Hepatocyte (in vitro differentiated cells): ENCODE measurements around the gene CDC20B. TPM values are rescaled to one million over a fixed set of nuclear protein-coding genes. Genes with fewer than 3 reads are reported as not detected.

Experiments used
- DNase-seq: peaks from one replicate; pipeline ENCODE4 v3.0.0-alpha.2; 2016; ENCODE audit warnings: low spot score
- H2AFZ ChIP-seq: fragments of 200-600 bp; sonication (generic); 2 replicates; pipeline ENCODE4 v1.6.0; 2016; ENCODE audit warnings: antibody characterized with exemption, mild to moderate bottlenecking
- H3K27ac ChIP-seq: fragments of 200-600 bp; sonication (generic); 2 replicates; pipeline ENCODE4 v1.5.1; 2016; ENCODE audit warnings: mild to moderate bottlenecking
- H3K27me3 ChIP-seq: fragments of 200-600 bp; sonication (generic); 2 replicates; pipeline ENCODE4 v1.6.1; 2016
- H3K36me3 ChIP-seq: fragments of 200-600 bp; sonication (generic); replicated peaks from 2 replicates; pipeline ENCODE4 v1.5.1; 2016; ENCODE audit warnings: low read depth; ENCODE audit not compliant: insufficient read depth
- H3K4me1 ChIP-seq: fragments of 200-600 bp; sonication (generic); 2 replicates; pipeline ENCODE4 v1.5.1; 2016; ENCODE audit warnings: mild to moderate bottlenecking, moderate library complexity; ENCODE audit not compliant: insufficient read depth
- H3K4me2 ChIP-seq: fragments of 200-600 bp; sonication (generic); 2 replicates; pipeline ENCODE4 v1.6.0; 2016
- H3K4me3 ChIP-seq: fragments of 200-600 bp; sonication (generic); 2 replicates; pipeline ENCODE4 v1.5.1; 2016; ENCODE audit warnings: mild to moderate bottlenecking
- H3K79me2 ChIP-seq: fragments of 200-600 bp; sonication (generic); 2 replicates; pipeline ENCODE4 v1.6.0; 2017; ENCODE audit warnings: mild to moderate bottlenecking
- H3K9me2 ChIP-seq: fragments of 200-600 bp; sonication (generic); replicated peaks from 2 replicates; pipeline ENCODE4 v1.6.0; 2017; ENCODE audit warnings: mild to moderate bottlenecking; ENCODE audit not compliant: insufficient read depth
- H3K9me3 ChIP-seq: fragments of 200-600 bp; sonication (generic); 2 replicates; pipeline ENCODE4 v1.5.1; 2016; ENCODE audit warnings: low read depth, mild to moderate bottlenecking
- H4K20me1 ChIP-seq: fragments of 200-600 bp; sonication (generic); 2 replicates; pipeline ENCODE4 v1.6.0; 2016; ENCODE audit warnings: mild to moderate bottlenecking; ENCODE audit not compliant: insufficient read depth, poor library complexity, severe bottlenecking
- EZH2 ChIP-seq: fragments of 200-600 bp; sonication (generic); IDR thresholded peaks from 2 replicates; pipeline ENCODE4 v1.6.1; 2016; ENCODE audit warnings: antibody characterized with exemption, mild to moderate bottlenecking, borderline replicate concordance
- EZH2phosphoT487 ChIP-seq: fragments of 200-600 bp; sonication (generic); IDR thresholded peaks from one replicate; pipeline ENCODE4 v1.6.1; 2018; ENCODE audit warnings: antibody characterized with exemption, mild to moderate bottlenecking, low read depth, moderate library complexity; ENCODE audit not compliant: unreplicated experiment, severe bottlenecking
- WGBS: methylation state at CpG from one replicate; pipeline ENCODE4 v1.1.6; 2016; ENCODE audit warnings: low lambda C conversion rate; ENCODE audit errors: missing lambda C conversion rate; 5-methylcytosine and 5-hydroxymethylcytosine counted together
- polyA plus RNA-seq: library from polyadenylated mRNA; unstranded; fragments of >200 nt; fragmentation: Nextera tagmentation; extraction: Ambion mirVana; gene quantifications from 2 replicates; pipeline ENCODE4 v1.2.1, GENCODE V29; 2016
- total RNA-seq: library from RNA; depleted of rRNA; stranded (reverse); fragments of >200 nt; gene quantifications from 2 replicates; pipeline ENCODE4 v1.2.3, GENCODE V29; 2014
- TF ChIP-seq, protein P1 (sequence below): fragments of 200-600 bp; sonication (generic); IDR thresholded peaks from 2 replicates; pipeline ENCODE4 v1.5.1; 2016; ENCODE audit warnings: antibody characterized with exemption, mild to moderate bottlenecking; ENCODE audit not compliant: poor library complexity

CDC20B gene
- total and polyA plus RNA-seq, 2 experiments from 2014 or later = 0.30 TPM; not detected in 1

DNA sequence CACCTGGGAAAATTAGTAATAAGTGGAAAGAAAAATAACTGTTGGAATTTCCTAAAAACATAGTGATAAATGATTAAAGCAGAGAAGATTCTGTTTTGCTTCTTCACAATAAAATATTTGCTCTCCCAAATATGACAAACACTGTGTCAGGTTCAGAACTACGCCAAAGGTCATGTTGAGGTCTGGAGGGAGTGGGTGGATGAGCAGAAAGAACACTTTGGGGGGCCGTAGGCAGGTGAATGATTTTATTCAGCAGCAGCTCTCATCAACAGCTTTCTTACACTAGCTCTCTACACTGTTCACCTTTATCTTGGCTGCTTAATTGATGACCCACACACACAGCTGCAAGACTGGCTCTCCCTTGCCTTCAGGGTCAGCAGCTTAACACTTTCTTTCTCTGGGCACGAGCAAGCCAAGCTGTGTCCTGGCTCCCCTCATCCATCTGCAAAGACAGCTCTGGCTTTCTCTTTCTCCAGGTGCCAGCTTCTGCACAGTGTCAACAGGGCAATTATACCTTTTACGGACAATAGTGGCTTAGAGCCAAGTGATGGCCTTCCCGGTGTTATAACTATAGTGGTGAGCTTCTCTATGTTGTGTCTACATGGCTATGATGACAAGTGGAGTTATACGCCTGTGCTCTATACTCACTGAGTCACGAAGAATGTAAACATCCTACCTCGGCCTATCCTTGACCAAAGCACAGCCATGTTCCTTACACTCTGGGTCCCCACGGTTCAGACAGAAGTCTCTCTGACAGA is 31.9 kb downstream of the CDC20B start:
- Histone ChIP-seq H4K20me1 (no peaks in the 10 kb centered on the region), H3K9me2 (no peaks in the 10 kb centered on the region), H3K4me2 (no peak overlapping the region), H3K27ac (no peak overlapping the region), H3K9me3 (no peaks in the 10 kb centered on the region), H3K27me3 (peaks cover 3% of the 10 kb centered on the region), H3K79me2 (no peaks in the 10 kb centered on the region), H2AFZ (no peak overlapping the region), H3K4me3 (no peak overlapping the region), H3K36me3 (no peaks in the 10 kb centered on the region), H3K4me1 (no peaks in the 10 kb centered on the region)
- no peak for DNase-seq
- 67% methylated on average over 9 of the region's 9 CpGs for WGBS
- TF ChIP-seq EZH2phosphoT487 = no peak
- no peak for TF ChIP-seq EZH2
- TF ChIP-seq, protein P1, sequence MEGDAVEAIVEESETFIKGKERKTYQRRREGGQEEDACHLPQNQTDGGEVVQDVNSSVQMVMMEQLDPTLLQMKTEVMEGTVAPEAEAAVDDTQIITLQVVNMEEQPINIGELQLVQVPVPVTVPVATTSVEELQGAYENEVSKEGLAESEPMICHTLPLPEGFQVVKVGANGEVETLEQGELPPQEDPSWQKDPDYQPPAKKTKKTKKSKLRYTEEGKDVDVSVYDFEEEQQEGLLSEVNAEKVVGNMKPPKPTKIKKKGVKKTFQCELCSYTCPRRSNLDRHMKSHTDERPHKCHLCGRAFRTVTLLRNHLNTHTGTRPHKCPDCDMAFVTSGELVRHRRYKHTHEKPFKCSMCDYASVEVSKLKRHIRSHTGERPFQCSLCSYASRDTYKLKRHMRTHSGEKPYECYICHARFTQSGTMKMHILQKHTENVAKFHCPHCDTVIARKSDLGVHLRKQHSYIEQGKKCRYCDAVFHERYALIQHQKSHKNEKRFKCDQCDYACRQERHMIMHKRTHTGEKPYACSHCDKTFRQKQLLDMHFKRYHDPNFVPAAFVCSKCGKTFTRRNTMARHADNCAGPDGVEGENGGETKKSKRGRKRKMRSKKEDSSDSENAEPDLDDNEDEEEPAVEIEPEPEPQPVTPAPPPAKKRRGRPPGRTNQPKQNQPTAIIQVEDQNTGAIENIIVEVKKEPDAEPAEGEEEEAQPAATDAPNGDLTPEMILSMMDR = no peak

DNA sequence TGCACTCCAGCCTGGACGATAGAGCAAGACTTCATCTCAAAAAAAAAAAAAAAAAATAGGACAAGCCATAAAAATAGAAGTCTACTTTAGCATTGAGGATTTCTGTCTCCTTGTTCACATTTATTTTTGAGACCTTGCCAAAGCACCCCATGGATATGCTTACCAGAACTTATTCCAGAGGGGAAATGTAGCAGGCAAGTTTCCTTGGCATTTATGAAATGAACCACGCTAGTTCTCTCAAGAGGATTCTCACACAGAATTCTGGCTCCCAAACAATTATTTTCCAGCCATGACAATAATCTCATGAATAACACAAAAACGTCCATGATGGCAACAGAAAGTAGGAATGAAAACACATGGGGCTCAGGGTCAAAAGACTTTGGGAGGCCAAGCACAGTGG is 36.5 kb downstream of the CDC20B start:
- Histone ChIP-seq H2AFZ (no peak overlapping the region), H3K4me3 (no peak overlapping the region)
- TF ChIP-seq EZH2phosphoT487 (no peak), EZH2 (no peak)
- TF ChIP-seq, protein P1 = no peak

GRCh38 chr5:55134053-55134722 is 38.8 kb downstream of the CDC20B start:
- H3K4me2 ChIP-seq = no peak overlapping the region
- H4K20me1 ChIP-seq = no peaks in the 10 kb centered on the region
- DNase-seq = no peak
- no peaks in the 10 kb centered on the region for H3K9me3 ChIP-seq
- 57% methylated on average over 5 of the region's 5 CpGs for WGBS
- no peaks in the 10 kb centered on the region for H3K36me3 ChIP-seq
- H3K4me1 ChIP-seq = no peaks in the 10 kb centered on the region
- peaks cover 2% of the 10 kb centered on the region for H3K27me3 ChIP-seq
- TF ChIP-seq EZH2phosphoT487 (no peak), EZH2 (no peak)
- TF ChIP-seq, protein P1 = no peak
- no peaks in the 10 kb centered on the region for H3K79me2 ChIP-seq
- H3K4me3 ChIP-seq = no peak overlapping the region
- no peak overlapping the region for H3K27ac ChIP-seq
- H2AFZ ChIP-seq = no peak overlapping the region
- H3K9me2 ChIP-seq = no peaks in the 10 kb centered on the region

More for the DNA sequence above, 36.5 kb downstream of the CDC20B start:
- WGBS = 88% methylated on average over 3 of the region's 3 CpGs
- Histone ChIP-seq H3K9me2 (no peaks in the 10 kb centered on the region), H3K36me3 (no peaks in the 10 kb centered on the region), H3K27ac (no peak overlapping the region), H4K20me1 (no peaks in the 10 kb centered on the region), H3K4me1 (no peaks in the 10 kb centered on the region), H3K9me3 (no peaks in the 10 kb centered on the region), H3K4me2 (no peak overlapping the region), H3K27me3 (peaks cover 3% of the 10 kb centered on the region), H3K79me2 (no peaks in the 10 kb centered on the region)
- no peak for DNase-seq
